Kidney tubule cell (primary cell): ENCODE results near the gene PLA2G15.

Experiments used
- DNase-seq: peaks from one replicate; pipeline ENCODE4 v3.0.0-alpha.2; 2018; ENCODE audit warnings: low spot score

Gene PLA2G15

DNA sequence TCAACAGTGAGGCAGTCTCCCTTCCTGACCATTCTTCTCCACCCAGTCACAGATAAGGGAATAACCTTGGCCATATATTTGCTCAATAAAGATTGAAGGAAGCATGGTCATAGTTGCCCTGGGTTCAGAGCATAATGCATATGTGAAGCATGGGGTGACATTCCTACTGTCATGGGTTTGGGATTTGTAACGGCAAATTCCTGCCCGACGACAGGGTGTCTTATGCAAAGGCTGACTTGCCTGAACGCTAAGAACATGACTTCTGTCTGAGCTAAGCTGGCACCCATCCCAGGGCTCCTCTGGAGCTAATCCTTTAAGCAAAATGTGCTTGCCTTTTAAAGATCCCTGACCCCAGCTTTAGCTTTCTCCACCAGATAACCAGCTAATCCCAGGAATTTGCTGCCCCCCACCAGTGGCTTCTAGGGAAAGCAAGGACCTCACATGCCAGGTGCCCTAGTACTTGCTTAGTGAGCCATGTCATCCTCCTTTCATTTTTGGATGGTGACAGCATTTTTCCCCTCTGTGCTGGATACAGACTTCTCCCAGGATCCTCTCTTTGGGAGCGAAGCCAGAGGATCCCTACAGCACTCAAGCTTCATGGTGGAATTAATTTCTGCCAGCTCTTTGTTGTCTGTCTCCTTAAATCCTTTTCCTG is 53.9 kb downstream of the PLA2G15 start:
- peak; percentile 83 for DNase-seq

DNA sequence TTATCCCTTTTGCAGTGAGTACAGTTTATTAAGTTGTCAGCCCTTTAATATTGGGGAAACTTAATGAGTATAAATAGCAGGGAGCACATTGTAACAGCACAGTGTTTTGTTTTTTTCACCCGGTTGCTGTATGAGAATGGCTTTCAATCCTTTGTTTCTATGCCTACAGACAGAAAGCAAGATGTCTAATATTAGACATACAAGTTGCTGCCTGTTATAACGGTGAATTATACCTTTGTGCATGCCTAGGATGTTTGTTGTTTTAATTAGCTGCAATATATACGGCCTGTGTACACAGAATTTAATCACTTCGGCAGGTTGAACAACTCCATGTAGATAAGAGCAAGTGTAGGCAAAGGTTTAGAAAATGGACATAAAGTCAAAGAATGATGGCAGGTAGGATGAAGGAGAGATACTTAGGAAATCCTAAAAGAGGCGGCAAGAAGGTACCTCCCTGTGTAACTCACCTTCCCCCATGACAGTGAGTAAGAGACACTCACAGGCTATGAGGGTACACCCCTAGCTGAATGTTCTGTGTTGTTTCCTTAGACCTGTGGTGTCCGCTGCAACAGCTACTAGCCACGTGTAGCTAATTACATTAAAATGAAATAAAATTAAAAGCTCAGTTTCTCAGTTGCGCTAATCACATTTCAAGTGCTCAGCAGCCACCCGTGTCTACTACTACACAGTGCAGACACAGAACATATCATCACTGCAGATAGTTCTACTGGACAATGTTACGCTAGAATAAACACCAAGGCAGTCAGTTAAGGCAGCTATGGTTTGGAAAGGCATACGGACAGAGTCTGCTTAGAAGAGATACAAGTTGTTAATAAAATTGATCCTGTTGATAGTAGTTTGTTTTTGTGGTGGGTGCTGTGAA is 54.6 kb downstream of the PLA2G15 start:
- no peak for DNase-seq

GRCh38 chr16:68300734-68301459 is 55.7 kb downstream of the PLA2G15 start:
- no peak for DNase-seq

- DNase-seq = no peak
Measured at GRCh38 chr16:68306633-68307032, 61.5 kb downstream of the PLA2G15 start.

DNA sequence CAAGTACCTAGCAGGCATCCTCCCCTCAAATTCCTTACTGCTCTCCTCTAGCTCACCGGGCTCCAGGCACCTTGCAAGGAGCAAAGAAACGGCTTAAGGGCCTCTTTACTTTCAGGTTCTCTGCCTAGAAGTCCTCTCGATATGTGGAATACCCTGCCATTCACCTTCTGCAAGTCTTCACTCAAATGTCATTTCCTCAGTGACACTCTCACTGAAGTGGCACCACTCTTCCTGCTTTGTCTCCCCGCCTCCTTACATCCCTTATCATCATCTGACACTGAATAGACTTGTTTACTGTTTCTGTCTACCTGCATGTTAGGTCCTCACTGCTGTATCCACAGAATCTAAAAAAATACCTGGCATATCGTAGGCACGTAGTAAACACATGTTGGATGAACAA is 64.6 kb downstream of the PLA2G15 start:
- no peak for DNase-seq

- DNase-seq = no peak
Measured at GRCh38 chr16:68310437-68310773, 65.2 kb downstream of the PLA2G15 start.
